Glomerular visceral epithelial cell (primary cell): ENCODE results near the gene DUOX1.

Experiments used
- DNase-seq: peaks from one replicate; pipeline ENCODE4 v3.0.0-alpha.2; 2016; ENCODE audit errors: extremely low spot score

The DUOX1 gene

GRCh38 chr15:45187894-45188830, 58.4 kb downstream of the DUOX1 start, which contains the start of gene SHF:
Gene SHF (minus strand): TSS chr15:45187966. CDS start chr15:45187951, 15 bp downstream.
- DNase-seq: peak; percentile 65

- no peak for DNase-seq
Observed at GRCh38 chr15:45197512-45197911, 67.7 kb downstream of the DUOX1 start.

DNA sequence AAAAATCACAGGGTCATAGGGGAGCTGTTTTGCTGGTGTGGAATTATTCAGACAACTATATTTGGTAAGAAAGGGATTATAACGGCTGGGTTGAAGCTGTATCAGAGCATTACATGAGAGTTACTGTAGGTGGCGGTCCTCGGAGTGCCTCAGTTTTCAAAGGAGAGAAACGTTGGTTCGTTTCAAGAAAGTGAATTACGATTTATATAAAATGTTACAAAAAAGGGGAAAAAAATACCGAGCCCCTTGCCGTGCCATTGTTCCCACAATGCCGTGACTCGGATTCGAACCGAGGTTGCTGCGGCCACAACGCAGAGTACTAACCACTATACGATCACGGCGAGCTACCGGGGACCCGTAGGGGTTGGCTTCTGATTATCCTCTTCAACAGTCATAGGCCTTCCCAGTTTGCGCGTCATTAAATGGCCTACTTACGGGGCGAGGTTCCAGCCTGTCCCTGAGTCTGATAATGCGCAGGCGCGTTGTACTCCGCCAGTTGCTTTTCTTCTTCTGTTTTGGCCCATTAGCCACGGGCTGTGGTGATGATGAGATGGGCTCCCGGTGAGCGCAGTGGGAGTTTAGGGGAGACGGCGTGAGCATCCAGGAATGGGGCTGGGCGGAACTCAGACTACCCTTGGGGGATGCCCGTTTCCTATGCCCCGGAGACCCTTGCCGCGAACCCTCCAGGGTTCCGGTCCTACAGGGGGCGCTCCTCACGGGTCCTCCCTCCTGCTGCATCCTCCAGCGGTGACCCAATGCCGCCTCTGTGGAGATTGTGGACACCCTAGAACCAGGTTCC, 68.7 kb downstream of the DUOX1 start:
- DNase-seq: peak; percentile 98

GRCh38 chr15:45199136-45199810, 69.5 kb downstream of the DUOX1 start:
- DNase-seq: peak; percentile 25

- DNase-seq: peak; percentile 95
Observed at GRCh38 chr15:45200001-45200798, 70.4 kb downstream of the DUOX1 start.

GRCh38 chr15:45200799-45201556, 71.2 kb downstream of the DUOX1 start:
- peak; percentile 83 for DNase-seq

GRCh38 chr15:45201557-45201859, 71.7 kb downstream of the DUOX1 start:
- no peak for DNase-seq

- no peak for DNase-seq
Observed at GRCh38 chr15:45201869-45202268, 72.1 kb downstream of the DUOX1 start.

DNA sequence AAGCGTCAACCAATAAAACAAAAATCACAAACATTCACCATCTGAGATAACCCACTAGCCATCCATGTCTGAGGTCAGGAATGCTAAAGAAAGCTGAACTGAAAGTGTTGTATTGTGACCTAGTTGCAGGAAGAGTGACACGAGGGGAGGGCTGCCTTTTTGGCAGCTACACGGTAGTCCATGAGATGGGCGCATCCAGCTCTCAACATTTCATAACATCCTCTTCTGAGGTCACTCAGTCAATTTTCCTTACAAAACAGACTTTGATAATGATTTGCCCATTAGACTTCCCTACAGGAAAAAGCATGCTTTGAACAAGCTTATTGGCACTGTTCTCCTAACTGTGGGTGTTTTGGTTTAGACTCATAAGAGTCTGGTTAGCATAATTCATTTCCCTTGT, 73.4 kb downstream of the DUOX1 start:
- no peak for DNase-seq

GRCh38 chr15:45205192-45205591, 75.4 kb downstream of the DUOX1 start:
- DNase-seq: peak; percentile 69

DNA sequence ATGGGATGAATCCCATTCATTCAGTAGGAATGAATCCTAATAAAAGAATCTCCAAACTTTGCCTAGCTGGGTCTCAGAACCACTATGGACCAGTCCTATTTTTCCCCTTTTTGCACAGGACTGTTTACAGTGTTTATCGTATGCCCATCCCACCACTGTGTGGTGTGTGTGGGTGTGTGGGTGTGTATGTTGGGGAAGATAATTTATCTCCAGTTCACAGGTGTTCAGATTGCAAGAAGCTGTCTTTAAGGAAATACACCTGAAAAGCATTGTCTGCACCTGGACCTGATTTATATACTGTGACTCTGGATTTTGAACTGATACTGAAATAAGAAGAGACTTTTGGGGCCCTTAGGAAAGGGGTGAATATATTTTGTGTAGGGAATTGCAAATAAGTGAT, 82.7 kb downstream of the DUOX1 start:
- no peak for DNase-seq
